ENCODE results near the gene GYG1. TPM values are rescaled to one million over a fixed set of nuclear protein-coding genes. Genes with fewer than 3 reads are reported as not detected.

GYG1 gene
- total RNA-seq, 2 experiments from 2014 or later: 13.5 to 13.9 TPM

DNA sequence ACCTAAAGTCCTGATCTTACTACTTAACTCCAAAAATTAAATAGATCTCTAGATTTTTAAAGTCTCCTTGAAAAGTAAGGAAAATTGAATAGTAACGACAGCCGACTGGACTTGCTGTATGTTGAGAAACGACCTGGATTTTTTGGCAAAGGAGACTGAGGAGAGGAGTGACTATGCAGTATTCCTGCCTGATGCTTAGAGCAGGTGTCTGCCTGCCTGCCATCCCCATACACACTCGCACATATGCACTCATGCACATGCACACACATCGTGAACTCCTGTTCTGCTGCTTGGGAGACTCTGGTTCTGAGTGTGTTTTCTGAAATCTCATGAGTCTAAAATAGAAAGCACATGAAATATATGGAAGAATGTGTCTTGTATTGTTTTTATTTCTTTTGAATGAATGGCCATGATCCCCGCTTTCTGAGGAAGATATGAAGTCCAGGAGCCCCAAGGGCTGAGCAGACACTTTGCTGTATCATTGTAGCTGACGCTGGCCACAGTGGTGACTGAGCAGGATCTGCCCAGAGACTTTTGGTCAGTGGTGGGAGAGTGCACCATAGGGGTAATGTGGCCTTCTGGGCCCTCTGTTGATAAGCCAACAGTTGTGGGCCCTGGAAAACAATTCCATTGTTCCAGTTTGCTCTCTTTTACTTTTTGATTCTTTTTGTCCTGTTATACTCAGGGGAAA is 16.4 kb downstream of the GYG1 start:
- H3K27ac Mint-ChIP-seq: no peak overlapping the region
- CTCF ChIA-PET: no interaction called here

GRCh38 chr3:149009732-149010131 is 18.4 kb downstream of the GYG1 start:
- Mint-ChIP-seq H3K9me3 (no peaks in the 10 kb centered on the region), H3K27me3 (ENCODE audit: low read depth) (no peaks in the 10 kb centered on the region), H3K4me3 (no peak overlapping the region), H3K27ac (no peak overlapping the region), H3K4me1 (ENCODE audit: low read depth) (no peaks in the 10 kb centered on the region), H3K36me3 (ENCODE audit: low read depth) (peaks cover 41% of the 10 kb centered on the region)
- no peak for DNase-seq
- intact Hi-C loops (cut with micrococcal nuclease): no loop called here
- CTCF ChIA-PET: interaction anchor here (0.6 kb wide), 1 partner anchor 56 kb away, joined by 4 read pairs; no protein-coding TSS in a partner anchor

More for the DNA sequence above, 16.4 kb downstream of the GYG1 start:
- Mint-ChIP-seq H3K36me3 (ENCODE audit: low read depth) (peaks cover 41% of the 10 kb centered on the region), H3K4me1 (ENCODE audit: low read depth) (peaks cover 5% of the 10 kb centered on the region), H3K4me3 (no peak overlapping the region), H3K9me3 (no peaks in the 10 kb centered on the region), H3K27me3 (ENCODE audit: low read depth) (no peaks in the 10 kb centered on the region)
- intact Hi-C loops (cut with micrococcal nuclease): no loop called here
- no peak for DNase-seq

DNA sequence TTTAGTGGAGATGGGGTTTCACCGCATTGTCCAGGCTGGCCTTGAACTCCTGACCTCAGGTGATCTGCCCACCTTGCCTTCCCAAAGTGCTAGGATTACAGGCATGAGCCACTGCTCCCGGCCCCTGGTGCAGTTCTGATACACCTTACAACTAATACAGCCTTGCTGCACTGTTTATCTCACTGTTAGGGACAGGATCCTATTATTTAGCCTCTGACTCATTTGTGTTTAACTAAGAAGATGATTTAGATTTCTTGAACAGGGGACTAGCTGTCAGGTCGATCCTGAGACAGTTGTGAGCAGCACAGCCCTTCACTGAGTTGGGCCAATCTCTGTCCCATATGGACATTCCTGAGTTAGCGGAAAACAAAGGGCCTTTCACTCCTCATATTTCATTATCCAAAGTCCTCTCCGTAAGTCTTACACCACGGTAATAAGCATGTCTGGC is 19.2 kb downstream of the GYG1 start:
- no peak overlapping the region for H3K27ac Mint-ChIP-seq
- no peaks in the 10 kb centered on the region for H3K27me3 Mint-ChIP-seq (ENCODE audit: low read depth)
- no peak for DNase-seq
- intact Hi-C loops (cut with micrococcal nuclease): no loop called here
- no peak overlapping the region for H3K4me3 Mint-ChIP-seq
- no peaks in the 10 kb centered on the region for H3K9me3 Mint-ChIP-seq
- H3K4me1 Mint-ChIP-seq (ENCODE audit: low read depth): no peaks in the 10 kb centered on the region
- CTCF ChIA-PET: no interaction called here
- H3K36me3 Mint-ChIP-seq (ENCODE audit: low read depth): peaks cover 47% of the 10 kb centered on the region

DNA sequence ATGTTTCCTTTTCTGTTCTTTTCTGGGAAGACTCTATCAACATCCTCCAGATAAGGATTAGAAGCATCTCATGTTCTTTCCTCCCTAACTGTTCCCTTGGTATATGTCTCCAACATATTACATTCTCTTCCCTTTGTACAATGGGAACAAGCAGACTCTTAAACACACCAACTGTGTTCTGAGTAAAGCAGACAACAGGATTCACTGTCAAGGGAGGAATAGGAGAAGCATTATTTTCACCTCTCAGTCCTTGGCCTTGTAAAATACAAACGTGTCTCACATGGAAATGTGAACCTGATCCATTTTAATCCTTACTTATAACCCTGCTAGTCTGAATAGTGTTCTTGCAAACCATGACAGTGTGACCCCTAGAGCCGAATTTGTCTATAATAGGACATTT is 19.6 kb downstream of the GYG1 start:
- H3K27ac Mint-ChIP-seq: no peak overlapping the region
- H3K4me1 Mint-ChIP-seq (ENCODE audit: low read depth): no peaks in the 10 kb centered on the region
- no peak overlapping the region for H3K4me3 Mint-ChIP-seq
- peaks cover 47% of the 10 kb centered on the region for H3K36me3 Mint-ChIP-seq (ENCODE audit: low read depth)
- H3K27me3 Mint-ChIP-seq (ENCODE audit: low read depth): no peaks in the 10 kb centered on the region
- CTCF ChIA-PET: no interaction called here
- no peaks in the 10 kb centered on the region for H3K9me3 Mint-ChIP-seq
- intact Hi-C loops (cut with micrococcal nuclease): no loop called here
- DNase-seq: no peak

- no peaks in the 10 kb centered on the region for H3K27me3 Mint-ChIP-seq (ENCODE audit: low read depth)
- H3K4me1 Mint-ChIP-seq (ENCODE audit: low read depth): no peaks in the 10 kb centered on the region
- DNase-seq: no peak
- intact Hi-C loops (cut with micrococcal nuclease): no loop called here
- peaks cover 47% of the 10 kb centered on the region for H3K36me3 Mint-ChIP-seq (ENCODE audit: low read depth)
- H3K9me3 Mint-ChIP-seq: no peaks in the 10 kb centered on the region
- H3K27ac Mint-ChIP-seq: no peak overlapping the region
- CTCF ChIA-PET: no interaction called here
- H3K4me3 Mint-ChIP-seq: no peak overlapping the region
These were observed 20.3 kb downstream of the GYG1 start for GRCh38 chr3:149011676-149012075.

GRCh38 chr3:149013726-149014125 is 22.4 kb downstream of the GYG1 start:
- Mint-ChIP-seq H3K9me3 (no peaks in the 10 kb centered on the region), H3K4me3 (no peak overlapping the region), H3K27me3 (ENCODE audit: low read depth) (no peaks in the 10 kb centered on the region), H3K4me1 (ENCODE audit: low read depth) (no peaks in the 10 kb centered on the region), H3K27ac (no peak overlapping the region), H3K36me3 (ENCODE audit: low read depth) (peaks cover 39% of the 10 kb centered on the region)
- intact Hi-C loops (cut with micrococcal nuclease): no loop called here
- CTCF ChIA-PET: no interaction called here
- no peak for DNase-seq

DNA sequence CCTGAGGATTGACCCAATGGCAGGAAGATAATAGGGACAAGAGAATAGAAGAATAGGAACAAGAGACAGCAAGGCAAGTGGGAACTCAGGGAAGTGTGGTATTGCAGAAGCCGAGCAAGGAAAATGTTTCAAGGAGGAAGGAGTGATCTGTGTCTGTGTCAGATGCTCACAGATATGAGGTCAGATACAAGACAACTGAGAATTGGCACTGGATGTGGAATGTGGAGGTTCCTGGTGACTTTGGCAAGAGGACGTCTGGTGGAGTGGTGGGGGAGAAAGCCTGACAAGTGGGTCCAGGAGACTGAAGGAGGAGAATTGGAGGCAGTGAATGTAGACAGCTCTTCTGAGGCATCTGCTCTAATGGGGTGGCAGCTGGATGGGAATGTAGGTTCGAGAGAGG is 24.1 kb downstream of the GYG1 start:
- no peaks in the 10 kb centered on the region for H3K9me3 Mint-ChIP-seq
- H3K27me3 Mint-ChIP-seq (ENCODE audit: low read depth): no peaks in the 10 kb centered on the region
- no peaks in the 10 kb centered on the region for H3K4me1 Mint-ChIP-seq (ENCODE audit: low read depth)
- H3K27ac Mint-ChIP-seq: no peak overlapping the region
- H3K4me3 Mint-ChIP-seq: no peak overlapping the region
- H3K36me3 Mint-ChIP-seq (ENCODE audit: low read depth): peaks cover 34% of the 10 kb centered on the region
- intact Hi-C loops (cut with micrococcal nuclease): no loop called here
- DNase-seq: no peak
- CTCF ChIA-PET: no interaction called here

DNA sequence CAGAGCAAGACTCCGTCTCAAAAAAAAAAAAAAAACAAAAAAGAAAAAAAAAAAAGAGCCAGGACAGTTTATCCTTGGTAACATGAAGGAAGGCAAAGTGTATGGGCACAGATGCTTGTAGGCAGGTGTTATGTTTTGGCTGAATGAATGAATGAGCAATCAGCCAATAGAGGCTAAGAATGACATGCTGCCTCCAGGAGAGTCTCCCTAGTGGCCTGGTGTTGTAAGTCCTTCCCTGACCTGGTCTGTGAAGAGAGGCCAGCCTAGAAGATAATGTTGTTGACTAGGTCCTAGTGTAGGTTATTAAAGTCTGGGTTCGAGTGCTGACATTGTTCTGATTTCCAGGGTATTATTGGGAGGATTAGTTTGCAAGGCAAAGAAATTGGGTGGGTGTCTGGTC is 24.9 kb downstream of the GYG1 start:
- no peaks in the 10 kb centered on the region for H3K27me3 Mint-ChIP-seq (ENCODE audit: low read depth)
- no peaks in the 10 kb centered on the region for H3K9me3 Mint-ChIP-seq
- H3K4me3 Mint-ChIP-seq: no peak overlapping the region
- intact Hi-C loops (cut with micrococcal nuclease): no loop called here
- H3K27ac Mint-ChIP-seq: no peak overlapping the region
- DNase-seq: no peak
- H3K4me1 Mint-ChIP-seq (ENCODE audit: low read depth): peaks cover 5% of the 10 kb centered on the region
- CTCF ChIA-PET: no interaction called here
- H3K36me3 Mint-ChIP-seq (ENCODE audit: low read depth): peaks cover 30% of the 10 kb centered on the region

DNA sequence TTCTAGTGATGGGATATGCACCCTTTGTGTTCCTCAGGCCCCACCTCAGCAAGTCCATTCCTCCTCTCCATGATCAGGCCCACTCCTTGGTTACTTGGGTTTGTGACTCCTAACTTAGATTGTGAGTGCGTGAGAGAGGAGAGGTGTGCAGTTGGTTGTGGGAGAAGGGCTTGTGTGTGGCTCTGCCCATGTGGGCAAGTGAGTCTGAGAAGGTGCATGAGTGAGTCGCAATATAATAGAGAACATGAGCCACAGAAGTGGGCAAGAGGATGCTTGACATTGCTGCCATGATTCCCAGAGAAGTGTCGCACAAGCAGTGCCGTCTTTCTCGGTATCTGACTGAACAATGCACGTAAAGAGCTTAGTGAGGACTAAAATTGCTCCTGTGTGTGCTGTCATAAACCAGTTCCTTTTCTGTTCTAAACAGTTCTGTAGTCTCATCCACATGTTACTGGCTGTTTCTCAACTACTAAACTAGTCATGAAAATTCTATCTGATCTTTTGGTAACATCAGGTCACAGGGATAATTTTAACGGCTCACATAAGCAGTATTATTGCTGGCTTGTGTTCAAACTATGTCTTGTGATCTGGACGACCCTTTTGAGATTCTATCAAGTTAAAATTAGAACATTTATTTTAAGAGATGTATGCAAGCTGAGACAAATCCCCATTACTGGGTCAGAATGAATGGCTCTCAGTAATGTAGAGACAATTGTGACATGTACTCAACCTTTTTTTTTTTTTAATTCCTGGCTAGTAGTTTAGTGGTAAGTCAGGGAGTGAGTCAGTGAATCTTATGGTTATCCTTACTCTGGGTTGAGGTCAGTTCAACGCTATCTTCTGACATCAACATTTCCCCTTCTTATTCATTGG is 25.6 kb downstream of the GYG1 start:
- DNase-seq: no peak
- no peaks in the 10 kb centered on the region for H3K9me3 Mint-ChIP-seq
- H3K4me3 Mint-ChIP-seq: no peak overlapping the region
- intact Hi-C loops (cut with micrococcal nuclease): no loop called here
- peaks cover 5% of the 10 kb centered on the region for H3K4me1 Mint-ChIP-seq (ENCODE audit: low read depth)
- no peak overlapping the region for H3K27ac Mint-ChIP-seq
- CTCF ChIA-PET: no interaction called here
- peaks cover 30% of the 10 kb centered on the region for H3K36me3 Mint-ChIP-seq (ENCODE audit: low read depth)
- H3K27me3 Mint-ChIP-seq (ENCODE audit: low read depth): no peaks in the 10 kb centered on the region

- intact Hi-C loops (cut with micrococcal nuclease): no loop called here
- Mint-ChIP-seq H3K9me3 (no peaks in the 10 kb centered on the region), H3K27ac (no peak overlapping the region), H3K27me3 (ENCODE audit: low read depth) (no peaks in the 10 kb centered on the region), H3K4me3 (no peak overlapping the region), H3K4me1 (ENCODE audit: low read depth) (peaks cover 5% of the 10 kb centered on the region), H3K36me3 (ENCODE audit: low read depth) (peaks cover 35% of the 10 kb centered on the region)
- no peak for DNase-seq
- CTCF ChIA-PET: interaction anchor here (0.6 to 0.7 kb wide), 2 partner anchors 25 to 54 kb away, joined by 3 to 4 read pairs; no protein-coding TSS in a partner anchor
These were observed 26.9 kb downstream of the GYG1 start for GRCh38 chr3:149018247-149018646.

GRCh38 chr3:149019580-149019979 is 28.2 kb downstream of the GYG1 start:
- Mint-ChIP-seq H3K4me1 (ENCODE audit: low read depth) (peaks cover 5% of the 10 kb centered on the region), H3K27ac (no peak overlapping the region), H3K4me3 (no peak overlapping the region), H3K36me3 (ENCODE audit: low read depth) (peaks cover 42% of the 10 kb centered on the region), H3K9me3 (peaks cover under 1% of the 10 kb centered on the region), H3K27me3 (ENCODE audit: low read depth) (no peaks in the 10 kb centered on the region)
- DNase-seq: no peak
- intact Hi-C loops (cut with micrococcal nuclease): no loop called here
- CTCF ChIA-PET: no interaction called here

DNA sequence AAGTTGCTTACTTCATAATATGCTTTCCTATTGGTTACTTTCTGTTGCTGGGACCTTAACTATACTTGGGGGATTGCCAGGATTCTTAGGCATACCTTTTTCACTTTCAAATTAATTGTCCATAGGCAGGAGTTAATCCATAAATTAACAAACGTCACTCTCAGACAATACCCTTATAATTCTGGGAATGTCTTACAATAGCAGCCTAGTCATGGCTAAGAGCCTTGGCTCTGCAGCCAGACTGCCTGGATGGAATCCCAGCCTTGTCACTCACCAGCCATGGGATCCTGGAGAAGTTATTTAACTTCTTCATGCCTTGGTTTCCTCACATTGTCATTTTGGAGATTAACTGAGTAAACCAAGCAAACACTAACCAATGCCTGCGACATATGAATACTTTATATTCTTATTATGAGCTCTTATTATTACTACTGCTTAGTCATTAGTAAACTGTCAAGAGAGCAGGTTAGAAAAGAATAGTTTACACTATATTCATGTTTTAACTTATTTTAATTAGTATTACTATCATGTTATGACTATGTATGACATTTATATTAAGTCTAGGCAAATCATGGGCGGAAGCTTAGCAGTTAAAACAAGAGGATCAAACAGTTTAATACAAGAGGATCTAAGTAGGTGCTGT is 29.0 kb downstream of the GYG1 start:
- peaks cover 43% of the 10 kb centered on the region for H3K36me3 Mint-ChIP-seq (ENCODE audit: low read depth)
- intact Hi-C loops (cut with micrococcal nuclease): no loop called here
- H3K9me3 Mint-ChIP-seq: peaks cover 8% of the 10 kb centered on the region
- no peak overlapping the region for H3K4me3 Mint-ChIP-seq
- no peak for DNase-seq
- no peak overlapping the region for H3K27ac Mint-ChIP-seq
- CTCF ChIA-PET: interaction anchor here (0.7 kb wide), 1 partner anchor 27 kb away, joined by 5 read pairs; no protein-coding TSS in a partner anchor
- H3K4me1 Mint-ChIP-seq (ENCODE audit: low read depth): peaks cover 5% of the 10 kb centered on the region
- H3K27me3 Mint-ChIP-seq (ENCODE audit: low read depth): no peaks in the 10 kb centered on the region

All from activated naive CD4-positive, alpha-beta T cell treated with anti-CD3 and anti-CD28 coated beads for 36 hours (primary cell).